Stomach (tissue), 9 donors: ENCODE data around the gene SQSTM1. TPM values are rescaled to one million over a fixed set of nuclear protein-coding genes. Genes with fewer than 3 reads are reported as not detected.

Source experiments
- DNase-seq, 2 donors: peaks; one replicate each; pipeline versions ENCODE4 v3.0.0 to v3.0.0-alpha.2; 2013 to 2019
- H3K27ac ChIP-seq, 5 donors: fragments of 200-600 bp in 4 of 5; sonication (generic) in 4 of 5; one replicate each; pipeline ENCODE4 v1.5.1; 2013 to 2019; ENCODE audit warnings: mild to moderate bottlenecking in 1 of 5, moderate library complexity in 1 of 5
- H3K27me3 ChIP-seq, 3 donors: fragments of 200-600 bp; sonication (generic); one replicate each; pipeline ENCODE4 v1.5.1; 2017 to 2019; ENCODE audit warnings: mixed run types in 1 of 3
- H3K36me3 ChIP-seq, 4 donors: fragments of 200-600 bp; sonication (generic); 1 replicate in 3 of 4; 2 replicates in 1 of 4; pipeline ENCODE4 v1.5.1; 2016 to 2019
- H3K4me1 ChIP-seq, 4 donors: fragments of 200-600 bp; sonication (generic); one replicate each; pipeline ENCODE4 v1.5.1; 2016 to 2019
- H3K4me3 ChIP-seq, 4 donors: fragments of 200-600 bp; sonication (generic) in 3 of 4; one replicate each; pipeline ENCODE4 v1.5.1; 2016 to 2019; ENCODE audit warnings: mild to moderate bottlenecking in 1 of 4
- H3K9me3 ChIP-seq, 4 donors: fragments of 200-600 bp; sonication (generic); one replicate each; pipeline ENCODE4 v1.5.1; 2016 to 2019
- CTCF ChIP-seq, 7 experiments: fragments of 450-650 bp in 4 of 7; fragments of 200-600 bp in 3 of 7; sonication (generic) in 3 of 7; IDR thresholded peaks; one replicate each; pipeline ENCODE4 v1.5.1; 2016 to 2019; ENCODE audit warnings: antibody characterized with exemption in 7 of 7, control low read depth in 2 of 7, mild to moderate bottlenecking in 1 of 7
- EP300 ChIP-seq: sonication (generic); formaldehyde crosslinking; IDR thresholded peaks from one replicate; pipeline ENCODE4 v1.6.1; 2017; ENCODE audit warnings: antibody characterized with exemption
- POLR2A ChIP-seq, 4 donors: fragments of 450-650 bp; IDR thresholded peaks; one replicate each; pipeline ENCODE4 v1.6.1; 2016; ENCODE audit warnings: antibody characterized with exemption in 4 of 4, control low read depth in 2 of 4, mild to moderate bottlenecking in 1 of 4, moderate library complexity in 1 of 4
- POLR2AphosphoS5 ChIP-seq, 3 donors: sonication (generic); formaldehyde crosslinking; IDR thresholded peaks; one replicate each; pipeline ENCODE4 v1.6.1; 2016; ENCODE audit warnings: antibody characterized with exemption in 3 of 3
- WGBS, 5 donors: extraction: QIAGEN DNeasy Blood & Tissue Kit in 3 of 5; methylation state at CpG; one replicate each; pipeline versions ENCODE4 v1.1.5 to v1.1.7; 2013 to 2018; 5-methylcytosine and 5-hydroxymethylcytosine counted together
- intact Hi-C: fragments of 100-400 bp; cut with DNase I; formaldehyde crosslinking; loops from one replicate; pipeline ENCODE4 v1.15.1; 2023; ENCODE audit warnings: low total_unique reads
- polyA plus RNA-seq, 3 donors: library from polyadenylated mRNA; stranded (reverse); fragments of 200-250 nt; gene quantifications; one replicate each; pipeline ENCODE4 v1.2.3, GENCODE V29; 2013
- total RNA-seq, 5 donors: library from RNA; depleted of rRNA; stranded (reverse); fragments of >200 nt; gene quantifications; one replicate each; pipeline versions ENCODE4 v1.1.0 to v1.2.3, GENCODE V29; 2014 to 2016
- donor health status: healthy with polysubstance abuse.
- donor health status: Bipolar disorder and iron deficiency.
- donor health status: healthy.

SQSTM1 gene
- total and polyA plus RNA-seq, 8 donors, result 163 to 693 (median 356) TPM

GRCh38 chr5:179828756-179829421, 8.2 kb downstream of the SQSTM1 start:
- peaks cover 19 to 92% (median 54%) of the 10 kb centered on the region in 4 donors for H3K4me1 ChIP-seq
- H3K9me3 ChIP-seq, result no peaks in the 10 kb centered on the region
- TF ChIP-seq POLR2A (IDR thresholded peaks at IDR 0.05) (no peak), POLR2AphosphoS5 (IDR thresholded peaks at IDR 0.05) (peak in 1 of 3 donors; percentile 11)
- intact Hi-C loops, result no loop called here
- no peak for DNase-seq
- WGBS, 5 donors, result 90 to 95% (median 93%) methylated on average over 3 of the region's 3 CpGs
- peaks cover 99 to 100% (median 100%) of the 10 kb centered on the region in 4 donors for H3K36me3 ChIP-seq
- H3K4me3 ChIP-seq, result no peak overlapping the region
- peak overlapping the region in 4 of 5 donors; percentile 5 to 59 (median 42) for H3K27ac ChIP-seq
- no peaks in the 10 kb centered on the region for H3K27me3 ChIP-seq

DNA sequence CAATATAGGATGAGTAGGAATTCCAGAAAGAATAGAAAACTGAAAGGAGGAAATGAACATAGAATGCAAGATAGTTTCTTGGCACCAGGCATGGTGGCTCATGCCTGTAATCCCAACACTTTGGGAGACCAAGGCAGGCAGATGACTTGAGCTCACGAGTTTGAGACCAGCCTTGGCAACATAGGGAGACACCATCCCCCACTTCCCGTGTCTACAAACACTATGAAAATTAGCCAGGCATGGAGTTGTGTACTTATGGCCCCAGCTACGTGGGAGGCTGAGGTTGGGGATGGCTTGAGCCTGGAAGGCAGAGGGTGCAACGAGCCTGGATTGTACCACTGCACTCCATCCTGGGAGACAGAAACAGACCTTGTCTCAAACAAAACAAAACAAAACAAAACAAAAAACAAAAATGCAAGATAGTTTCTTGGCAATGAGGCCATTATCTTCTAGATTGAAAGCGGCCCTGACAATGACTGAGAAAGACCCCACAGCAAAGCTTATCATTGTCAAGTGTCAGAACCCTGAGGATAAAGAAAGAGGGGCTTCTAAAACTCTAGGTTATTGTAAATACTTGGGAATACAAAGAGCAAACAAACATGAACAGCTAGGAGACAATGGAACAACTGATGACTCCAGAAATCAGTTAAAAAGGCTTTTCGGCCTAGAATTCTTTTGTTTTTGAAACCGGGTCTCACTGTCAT, 9.2 kb downstream of the SQSTM1 start:
- Histone ChIP-seq H3K36me3 (peaks cover 93 to 97% (median 97%) of the 10 kb centered on the region in 4 donors), H3K27ac (peak overlapping the region in 1 of 5 donors; percentile 58)

GRCh38 chr5:179830818-179831468, 10.2 kb downstream of the SQSTM1 start:
- Histone ChIP-seq H3K4me1 (peaks cover 0 to 78% (median 35%) of the 10 kb centered on the region in 4 donors), H3K36me3 (peaks cover 89 to 97% (median 95%) of the 10 kb centered on the region in 4 donors), H3K4me3 (no peak overlapping the region), H3K27ac (peak overlapping the region in 1 of 5 donors; percentile 19), H3K27me3 (no peaks in the 10 kb centered on the region), H3K9me3 (no peaks in the 10 kb centered on the region)
- TF ChIP-seq CTCF (IDR thresholded peaks at IDR 0.05) (no peak), POLR2A (IDR thresholded peaks at IDR 0.05) (no peak), EP300 (no peak), POLR2AphosphoS5 (IDR thresholded peaks at IDR 0.05) (no peak)
- intact Hi-C loops, result no loop called here
- whole genome bisulfite sequencing, 5 donors, result 91 to 98% (median 94%) methylated on average over 7 of the region's 7 CpGs
- DNase-seq, result no peak

More for the DNA sequence above, 9.2 kb downstream of the SQSTM1 start:
- intact Hi-C loops, result no loop called here
- Histone ChIP-seq H3K4me1 (peaks cover 9 to 82% (median 44%) of the 10 kb centered on the region in 4 donors), H3K4me3 (no peak overlapping the region), H3K27me3 (no peaks in the 10 kb centered on the region), H3K9me3 (no peaks in the 10 kb centered on the region)
- DNase-seq, result no peak
- TF ChIP-seq CTCF (IDR thresholded peaks at IDR 0.05), result no peak
- TF ChIP-seq POLR2AphosphoS5 (IDR thresholded peaks at IDR 0.05), result peak in 1 of 3 donors; percentile 52
- 72 to 84% (median 80%) methylated on average over 7 of the region's 7 CpGs for WGBS, 5 donors

GRCh38 chr5:179832039-179832745, 11.5 kb downstream of the SQSTM1 start:
- 83 to 90% (median 88%) methylated on average over 11 to 20 of the region's 20 CpGs for WGBS, 5 donors
- Histone ChIP-seq H3K4me3 (peak overlapping the region in 1 of 4 donors; percentile 6), H3K4me1 (peaks cover 7 to 78% (median 34%) of the 10 kb centered on the region in 4 donors), H3K9me3 (no peaks in the 10 kb centered on the region), H3K27me3 (no peaks in the 10 kb centered on the region), H3K36me3 (peaks cover 89 to 97% (median 95%) of the 10 kb centered on the region in 4 donors), H3K27ac (no peak overlapping the region)
- intact Hi-C loops, result no loop called here
- no peak for DNase-seq
- no peak for TF ChIP-seq POLR2AphosphoS5 (IDR thresholded peaks at IDR 0.05)
- no peak for TF ChIP-seq EP300
- TF ChIP-seq CTCF (IDR thresholded peaks at IDR 0.05), result no peak
- TF ChIP-seq POLR2A (IDR thresholded peaks at IDR 0.05), result no peak
